WI38 (cell line): ENCODE measurements around the gene CDCA4.
"Not testable (repeated sequence)": the region's sequence is repeated elsewhere in the genome, so short reads cannot be mapped to it uniquely, and the experiment has no call there.

ENCODE experiments used
- H3K4me3 ChIP-seq: 2 replicates; pipeline ENCODE4 v1.5.1; 2011; ENCODE audit warnings: low read depth, mild to moderate bottlenecking, control low read depth, low read length
- TF ChIP-seq, protein P1 (sequence below): IDR thresholded peaks from 2 replicates; pipeline ENCODE4 v1.5.1; 2012; ENCODE audit warnings: low read depth, mild to moderate bottlenecking, control low read depth, low read length

CDCA4 gene

DNA sequence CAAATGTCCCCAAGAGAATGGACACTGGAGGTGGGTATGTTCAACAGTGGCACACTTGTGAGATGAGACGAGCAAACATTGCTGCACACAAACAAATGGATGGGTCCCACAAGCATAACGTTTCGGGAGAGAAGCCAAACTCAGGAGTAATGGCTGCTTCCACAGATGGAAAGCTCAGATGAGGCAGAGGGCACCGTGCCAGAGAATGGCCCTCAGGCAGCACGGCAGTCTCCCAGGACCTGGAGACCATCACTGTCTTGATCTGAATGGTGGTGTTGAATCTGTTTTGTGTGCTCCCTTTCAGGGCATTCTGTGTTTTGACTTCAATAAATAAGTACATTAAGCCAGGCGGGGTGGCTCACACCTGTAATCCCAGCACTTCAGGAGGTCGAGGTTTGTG is 8.5 kb upstream of the CDCA4 start:
- H3K4me3 ChIP-seq: no peak overlapping the region
- TF ChIP-seq, protein P1, sequence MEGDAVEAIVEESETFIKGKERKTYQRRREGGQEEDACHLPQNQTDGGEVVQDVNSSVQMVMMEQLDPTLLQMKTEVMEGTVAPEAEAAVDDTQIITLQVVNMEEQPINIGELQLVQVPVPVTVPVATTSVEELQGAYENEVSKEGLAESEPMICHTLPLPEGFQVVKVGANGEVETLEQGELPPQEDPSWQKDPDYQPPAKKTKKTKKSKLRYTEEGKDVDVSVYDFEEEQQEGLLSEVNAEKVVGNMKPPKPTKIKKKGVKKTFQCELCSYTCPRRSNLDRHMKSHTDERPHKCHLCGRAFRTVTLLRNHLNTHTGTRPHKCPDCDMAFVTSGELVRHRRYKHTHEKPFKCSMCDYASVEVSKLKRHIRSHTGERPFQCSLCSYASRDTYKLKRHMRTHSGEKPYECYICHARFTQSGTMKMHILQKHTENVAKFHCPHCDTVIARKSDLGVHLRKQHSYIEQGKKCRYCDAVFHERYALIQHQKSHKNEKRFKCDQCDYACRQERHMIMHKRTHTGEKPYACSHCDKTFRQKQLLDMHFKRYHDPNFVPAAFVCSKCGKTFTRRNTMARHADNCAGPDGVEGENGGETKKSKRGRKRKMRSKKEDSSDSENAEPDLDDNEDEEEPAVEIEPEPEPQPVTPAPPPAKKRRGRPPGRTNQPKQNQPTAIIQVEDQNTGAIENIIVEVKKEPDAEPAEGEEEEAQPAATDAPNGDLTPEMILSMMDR: no peak

DNA sequence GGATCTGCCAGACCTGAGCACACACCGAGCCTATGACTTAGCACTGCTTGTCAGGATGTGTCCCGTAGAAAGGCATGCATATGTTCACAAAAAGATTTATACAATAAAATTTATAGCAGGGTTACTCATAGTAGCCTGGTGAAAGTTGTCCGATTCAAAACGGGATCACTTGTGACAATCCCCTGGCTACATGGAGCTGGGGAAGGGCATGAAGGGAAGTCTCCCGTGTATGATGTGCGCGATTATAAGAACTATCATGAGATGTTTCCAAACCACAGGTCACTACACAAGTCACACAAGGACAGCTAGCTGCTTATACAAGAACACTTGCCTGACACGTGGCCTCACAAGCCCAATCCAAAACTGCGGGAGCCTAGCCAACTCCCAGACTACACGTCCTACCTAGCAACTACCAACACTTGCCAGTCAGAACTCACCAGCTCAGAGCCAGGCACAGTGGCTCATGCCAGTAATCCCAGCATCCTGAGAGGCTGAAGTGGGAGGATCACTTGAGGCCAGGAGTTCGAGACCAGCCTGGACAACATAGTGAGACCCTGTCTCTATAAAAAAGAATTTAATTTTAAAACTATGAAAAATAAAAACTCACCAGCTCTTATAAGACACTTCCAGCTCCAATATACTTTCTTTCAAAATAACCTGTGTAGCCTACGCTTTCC is 7.5 kb upstream of the CDCA4 start:
- TF ChIP-seq, protein P1: no peak
- H3K4me3 ChIP-seq: no peak overlapping the region

DNA sequence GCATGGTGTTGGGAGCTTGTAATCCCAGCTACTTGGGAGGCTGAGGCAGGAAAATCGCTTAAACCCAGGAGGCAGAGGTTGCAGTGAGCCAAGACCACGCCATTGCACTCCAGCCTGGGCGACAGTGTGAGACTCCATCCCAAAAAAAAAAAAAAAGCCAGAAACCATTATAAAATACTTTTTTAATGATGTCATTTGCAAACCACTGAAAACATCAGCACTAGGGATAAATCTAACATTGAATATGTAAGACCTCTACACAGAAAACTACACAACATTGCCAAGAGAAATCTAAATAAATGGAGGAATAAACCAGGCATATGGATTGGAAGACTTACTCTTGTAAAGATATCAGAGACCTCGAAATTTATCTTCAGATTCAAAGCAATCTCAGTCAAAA is 6.8 kb upstream of the CDCA4 start:
- H3K4me3 ChIP-seq: not testable (repeated sequence)

DNA sequence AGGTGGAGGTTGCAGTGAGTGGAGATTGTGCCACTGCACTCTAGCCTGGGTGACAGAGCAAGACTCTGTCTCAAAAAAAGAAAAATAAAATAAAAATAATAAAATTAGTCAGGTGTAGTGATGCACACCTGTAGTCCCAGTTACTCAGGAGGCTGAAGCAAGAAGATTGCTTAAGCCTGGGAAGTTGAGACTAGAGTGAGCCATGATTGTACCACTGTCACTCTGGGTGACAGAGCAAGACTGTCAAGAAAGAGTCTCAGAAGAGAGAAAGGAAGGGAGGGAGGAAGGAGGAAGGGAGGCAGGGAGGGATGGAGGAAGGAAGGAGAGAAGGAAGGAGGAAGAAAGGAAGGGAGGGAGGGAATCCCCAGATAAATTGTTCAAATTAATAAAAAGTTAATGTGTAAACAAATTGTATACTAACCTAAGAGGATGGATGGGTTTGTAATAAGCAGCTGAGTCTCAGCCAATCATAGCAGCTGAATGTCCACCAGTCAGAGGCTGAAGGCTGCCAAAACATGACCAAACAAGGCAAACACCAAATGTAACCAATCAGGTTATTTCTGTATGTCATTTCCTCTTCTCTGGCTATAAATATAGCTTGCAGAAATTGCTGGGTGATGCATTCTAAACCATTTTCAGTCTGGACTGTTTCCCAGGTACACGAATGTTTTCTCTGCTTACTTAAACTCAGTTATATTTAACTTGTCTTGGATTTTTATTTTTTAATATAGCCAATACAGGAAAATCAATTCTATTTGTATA is 6.1 kb upstream of the CDCA4 start:
- TF ChIP-seq, protein P1: no peak
- no peak overlapping the region for H3K4me3 ChIP-seq

DNA sequence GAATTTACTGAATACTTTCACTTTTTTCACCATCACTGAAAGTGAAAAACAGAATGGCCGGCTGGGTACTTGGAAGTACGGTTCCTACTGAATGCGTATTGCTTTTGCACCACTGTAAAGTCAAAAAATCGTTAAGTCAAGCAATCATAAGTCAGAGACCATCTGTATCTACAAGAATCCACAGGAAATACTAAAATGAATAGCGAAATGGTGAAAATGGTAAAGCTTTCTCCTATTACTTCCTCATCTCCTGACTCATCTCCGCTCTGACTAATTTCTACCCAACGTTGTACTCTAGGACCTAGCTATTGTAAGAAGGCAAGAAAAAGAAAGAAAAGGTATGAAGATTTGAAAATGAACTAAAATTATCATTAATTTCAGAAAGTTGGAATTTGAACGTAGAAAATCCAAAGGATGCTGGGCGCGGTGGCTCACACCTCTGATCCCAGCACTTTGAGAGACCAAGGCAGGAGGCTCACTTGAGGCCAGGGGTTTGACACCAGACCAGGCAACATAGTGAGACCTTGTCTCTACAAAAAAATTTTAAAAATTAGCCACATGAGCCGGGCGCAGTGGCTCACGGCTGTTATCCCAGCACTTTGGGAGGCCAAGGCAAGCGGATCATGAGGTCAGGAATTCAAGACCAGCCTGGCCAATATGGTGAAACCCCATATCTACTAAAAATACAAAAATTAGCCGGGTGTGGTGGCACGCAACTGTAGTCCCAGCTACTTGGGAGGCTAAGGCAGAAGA is 5.3 kb upstream of the CDCA4 start:
- no peak overlapping the region for H3K4me3 ChIP-seq
- TF ChIP-seq, protein P1: no peak

DNA sequence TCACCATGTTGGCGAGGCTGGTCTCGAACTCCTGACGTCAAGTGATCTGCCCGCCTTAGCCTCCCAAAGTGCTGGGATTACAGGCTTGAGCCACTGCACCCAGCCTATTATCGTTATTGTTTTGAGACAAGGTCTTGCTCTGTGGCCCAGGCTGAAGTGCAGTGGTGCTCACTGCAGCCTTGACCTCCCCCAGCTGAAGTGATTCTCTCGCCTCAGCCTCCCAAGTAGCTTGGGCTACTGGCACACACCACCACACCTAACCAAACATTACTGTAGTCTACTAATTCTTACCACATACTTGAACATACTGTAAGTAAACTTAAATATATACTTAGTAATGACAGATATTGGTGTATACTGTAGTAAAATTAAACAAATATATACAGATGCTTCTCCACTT is 4.5 kb upstream of the CDCA4 start:
- TF ChIP-seq, protein P1: no peak
- H3K4me3 ChIP-seq: no peak overlapping the region

DNA sequence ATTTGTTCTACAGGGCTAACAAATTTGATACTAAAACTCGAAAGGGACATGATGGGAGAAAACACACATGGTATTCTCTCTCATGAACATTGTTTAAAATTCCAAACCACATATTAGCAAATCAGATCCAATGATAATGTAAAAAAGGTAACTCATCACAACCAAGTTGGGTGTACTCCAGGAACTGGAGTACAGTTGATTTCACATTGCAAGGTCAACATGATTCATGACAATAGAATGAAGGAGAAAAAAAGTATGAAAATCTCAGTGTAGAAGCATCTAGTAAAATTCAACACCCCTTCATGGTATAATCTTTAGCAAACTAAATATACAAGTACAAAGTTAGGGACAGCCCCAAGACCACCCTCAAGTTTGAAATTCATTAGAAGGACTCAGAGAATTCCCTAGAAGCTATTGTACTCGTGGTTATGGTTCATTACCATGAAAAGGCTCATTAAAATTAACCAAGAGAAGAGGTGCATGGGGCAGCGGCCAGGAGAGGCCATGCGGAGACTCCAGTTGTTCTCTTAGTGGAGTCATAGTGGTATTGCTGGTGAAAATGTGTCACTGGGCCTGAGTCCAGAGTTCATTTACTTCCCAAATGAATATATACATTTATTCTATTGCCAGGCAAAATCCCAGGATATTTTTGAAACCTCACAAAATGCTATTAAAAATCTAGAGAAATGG is 3.1 kb upstream of the CDCA4 start:
- no peak overlapping the region for H3K4me3 ChIP-seq
- TF ChIP-seq, protein P1: no peak
